Neural crest cell (in vitro differentiated cells): ENCODE data around the gene LYPD8. TPM values are rescaled to one million over a fixed set of nuclear protein-coding genes. Genes with fewer than 3 reads are reported as not detected.

Experiments
- DNase-seq: peaks from one replicate; pipeline ENCODE4 v3.0.0; 2021; ENCODE audit warnings: low read depth, mixed read lengths, low spot score
- H3K27ac Mint-ChIP-seq: one replicate; pipeline ENCODE4 v1.8.0; 2021; ENCODE audit warnings: mild to moderate bottlenecking, mixed read lengths; ENCODE audit not compliant: unreplicated experiment
- H3K27me3 Mint-ChIP-seq: 2 replicates; pipeline ENCODE4 v1.8.0; 2021; ENCODE audit warnings: low read depth, mild to moderate bottlenecking, mixed read lengths
- H3K36me3 Mint-ChIP-seq: 2 replicates; pipeline ENCODE4 v1.8.0; 2021; ENCODE audit warnings: low read depth, mild to moderate bottlenecking, mixed read lengths
- H3K4me1 Mint-ChIP-seq: 2 replicates; pipeline ENCODE4 v1.8.0; 2021; ENCODE audit warnings: mixed read lengths
- H3K4me3 Mint-ChIP-seq: one replicate; pipeline ENCODE4 v1.8.0; 2021; ENCODE audit warnings: mild to moderate bottlenecking, mixed read lengths
- H3K9me3 Mint-ChIP-seq: 2 replicates; pipeline ENCODE4 v1.8.0; 2021; ENCODE audit warnings: mixed read lengths
- total RNA-seq: library from RNA; stranded (reverse); gene quantifications from 2 replicates; pipeline ENCODE4 v1.2.1, GENCODE V29; 2021
- TF ChIP-seq, protein P1 (sequence below): fragments of 200-600 bp; sonication (generic); conservative IDR thresholded peaks from 2 replicates; pipeline ENCODE4 v1.5.0; 2021; ENCODE audit warnings: antibody characterized with exemption, mild to moderate bottlenecking

Gene LYPD8
- total RNA-seq, 1 donor from 2014 or later, result not detected

- no peak overlapping the region for H3K4me3 Mint-ChIP-seq
- TF ChIP-seq, protein P1, sequence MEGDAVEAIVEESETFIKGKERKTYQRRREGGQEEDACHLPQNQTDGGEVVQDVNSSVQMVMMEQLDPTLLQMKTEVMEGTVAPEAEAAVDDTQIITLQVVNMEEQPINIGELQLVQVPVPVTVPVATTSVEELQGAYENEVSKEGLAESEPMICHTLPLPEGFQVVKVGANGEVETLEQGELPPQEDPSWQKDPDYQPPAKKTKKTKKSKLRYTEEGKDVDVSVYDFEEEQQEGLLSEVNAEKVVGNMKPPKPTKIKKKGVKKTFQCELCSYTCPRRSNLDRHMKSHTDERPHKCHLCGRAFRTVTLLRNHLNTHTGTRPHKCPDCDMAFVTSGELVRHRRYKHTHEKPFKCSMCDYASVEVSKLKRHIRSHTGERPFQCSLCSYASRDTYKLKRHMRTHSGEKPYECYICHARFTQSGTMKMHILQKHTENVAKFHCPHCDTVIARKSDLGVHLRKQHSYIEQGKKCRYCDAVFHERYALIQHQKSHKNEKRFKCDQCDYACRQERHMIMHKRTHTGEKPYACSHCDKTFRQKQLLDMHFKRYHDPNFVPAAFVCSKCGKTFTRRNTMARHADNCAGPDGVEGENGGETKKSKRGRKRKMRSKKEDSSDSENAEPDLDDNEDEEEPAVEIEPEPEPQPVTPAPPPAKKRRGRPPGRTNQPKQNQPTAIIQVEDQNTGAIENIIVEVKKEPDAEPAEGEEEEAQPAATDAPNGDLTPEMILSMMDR, result no peak
- no peak for DNase-seq
- no peaks in the 10 kb centered on the region for H3K36me3 Mint-ChIP-seq
- H3K9me3 Mint-ChIP-seq, result peaks cover 10% of the 10 kb centered on the region
- H3K27ac Mint-ChIP-seq, result no peak overlapping the region
- no peaks in the 10 kb centered on the region for H3K4me1 Mint-ChIP-seq
- no peaks in the 10 kb centered on the region for H3K27me3 Mint-ChIP-seq
Observed at GRCh38 chr1:248787430-248787829, 31.9 kb upstream of the LYPD8 start.

DNA sequence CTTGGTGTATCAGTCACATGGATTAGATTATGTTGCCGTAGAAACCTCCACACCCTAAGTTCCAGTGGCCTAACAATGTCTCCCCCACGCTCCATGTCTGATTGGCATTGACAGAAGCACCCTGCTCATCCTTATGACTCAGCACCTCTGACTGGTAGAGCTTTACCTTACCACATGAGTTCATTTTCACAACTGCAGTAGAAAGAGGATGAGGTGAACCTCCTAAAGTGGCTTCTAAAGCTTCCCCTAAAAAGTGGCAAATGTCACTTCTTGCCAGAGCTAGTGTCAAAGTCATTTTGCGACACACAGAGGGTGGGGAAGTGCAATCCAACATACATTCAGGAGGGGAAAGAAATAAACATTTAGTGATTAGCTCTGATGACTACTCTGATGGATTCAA, 30.6 kb upstream of the LYPD8 start:
- TF ChIP-seq, protein P1, result no peak
- Mint-ChIP-seq H3K27me3 (no peaks in the 10 kb centered on the region), H3K4me1 (no peaks in the 10 kb centered on the region), H3K36me3 (no peaks in the 10 kb centered on the region), H3K4me3 (no peak overlapping the region), H3K9me3 (peaks cover 17% of the 10 kb centered on the region), H3K27ac (no peak overlapping the region)
- DNase-seq, result no peak

DNA sequence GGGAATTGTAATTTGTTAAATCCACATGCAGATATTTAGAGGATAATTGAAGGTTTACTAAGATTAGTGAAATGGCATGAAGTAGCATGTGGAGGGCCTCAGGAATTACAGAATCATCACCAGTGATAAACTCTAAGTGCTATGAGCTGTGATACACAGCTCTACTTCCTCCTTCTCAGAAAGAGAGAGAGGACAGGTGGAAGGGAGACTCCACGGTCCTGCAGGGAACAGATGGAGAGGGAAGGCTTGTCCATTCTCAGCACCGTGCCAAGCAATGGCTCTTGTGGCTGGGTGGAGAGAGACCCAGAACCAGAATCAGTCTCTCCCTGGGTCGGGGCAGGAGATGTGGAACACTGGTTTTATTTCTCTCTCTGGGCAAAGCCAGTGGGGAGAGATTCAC, 27.8 kb upstream of the LYPD8 start:
- Mint-ChIP-seq H3K27me3 (no peaks in the 10 kb centered on the region), H3K4me3 (no peak overlapping the region), H3K9me3 (peaks cover 19% of the 10 kb centered on the region), H3K36me3 (no peaks in the 10 kb centered on the region), H3K4me1 (no peaks in the 10 kb centered on the region), H3K27ac (no peak overlapping the region)
- TF ChIP-seq, protein P1, result no peak
- DNase-seq, result no peak

DNA sequence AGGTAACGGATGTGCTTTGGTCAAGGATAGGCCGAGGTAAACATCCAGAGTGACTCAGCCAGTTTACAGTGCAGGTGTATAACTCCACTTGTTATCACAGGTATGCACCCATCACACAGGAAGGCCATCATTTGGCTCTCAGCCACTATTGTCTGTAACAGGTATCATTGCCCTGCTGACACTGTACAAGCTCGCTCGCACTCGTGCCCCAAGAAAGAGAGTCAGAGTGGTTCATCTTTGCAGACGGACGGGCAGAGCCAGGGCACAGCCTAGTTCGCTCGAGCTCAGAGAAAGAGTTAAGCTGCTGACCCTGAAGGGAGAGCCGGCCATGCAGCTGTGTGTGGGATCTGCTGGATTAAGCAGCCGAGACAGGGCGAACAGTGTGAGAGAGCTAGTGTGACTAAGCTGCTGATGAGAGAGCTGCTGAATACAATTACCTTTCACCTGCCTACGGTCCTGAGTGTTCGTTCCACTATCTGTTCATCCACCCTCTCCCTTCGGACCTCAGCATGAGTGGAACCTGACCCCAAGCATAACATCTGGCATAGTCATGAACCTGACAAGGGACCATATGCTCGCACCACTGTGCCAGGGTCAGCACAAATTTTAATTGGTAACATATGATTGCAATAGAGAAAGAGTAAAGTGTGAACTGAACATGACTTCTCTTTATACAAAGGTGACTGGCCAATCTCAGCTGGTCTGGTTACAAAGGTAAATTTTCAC, 27.0 kb upstream of the LYPD8 start:
- no peak overlapping the region for H3K27ac Mint-ChIP-seq
- no peak for DNase-seq
- H3K4me1 Mint-ChIP-seq, result no peaks in the 10 kb centered on the region
- peaks cover 16% of the 10 kb centered on the region for H3K9me3 Mint-ChIP-seq
- H3K36me3 Mint-ChIP-seq, result peaks cover 3% of the 10 kb centered on the region
- TF ChIP-seq, protein P1, result no peak
- no peaks in the 10 kb centered on the region for H3K27me3 Mint-ChIP-seq
- no peak overlapping the region for H3K4me3 Mint-ChIP-seq

GRCh38 chr1:248779350-248779749, 23.8 kb upstream of the LYPD8 start:
- DNase-seq, result no peak
- Mint-ChIP-seq H3K27ac (no peak overlapping the region), H3K9me3 (peaks cover 20% of the 10 kb centered on the region), H3K4me1 (no peaks in the 10 kb centered on the region), H3K36me3 (peaks cover 3% of the 10 kb centered on the region), H3K4me3 (no peak overlapping the region), H3K27me3 (no peaks in the 10 kb centered on the region)
- TF ChIP-seq, protein P1, result no peak
